D341Med (cell line): ENCODE data around the gene GRAMD1B.

Experiments used
- DNase-seq: peaks from one replicate; pipeline ENCODE4 v3.0.0; 2012; ENCODE audit warnings: low spot score

Gene GRAMD1B

DNA sequence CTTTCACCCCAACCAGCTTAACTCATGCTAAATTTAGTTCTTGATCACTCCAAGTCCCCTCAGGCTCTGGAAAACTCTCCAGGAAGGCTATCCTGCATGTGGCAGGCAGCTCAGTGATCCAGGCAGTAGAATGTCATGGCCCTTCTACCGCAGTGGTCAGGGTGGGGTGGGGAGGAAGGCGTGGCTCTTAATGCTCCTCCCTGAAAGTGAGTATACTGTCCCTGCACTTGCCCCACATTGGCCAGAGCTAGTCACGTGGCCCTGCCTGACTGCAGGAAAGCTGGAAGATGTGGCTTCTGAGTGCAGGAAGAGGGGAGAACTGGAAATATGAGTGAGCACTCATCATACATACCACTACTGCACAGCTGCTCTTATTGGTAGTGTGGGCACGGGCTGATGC lies 102.1 kb downstream of the GRAMD1B start:
- no peak for DNase-seq

DNA sequence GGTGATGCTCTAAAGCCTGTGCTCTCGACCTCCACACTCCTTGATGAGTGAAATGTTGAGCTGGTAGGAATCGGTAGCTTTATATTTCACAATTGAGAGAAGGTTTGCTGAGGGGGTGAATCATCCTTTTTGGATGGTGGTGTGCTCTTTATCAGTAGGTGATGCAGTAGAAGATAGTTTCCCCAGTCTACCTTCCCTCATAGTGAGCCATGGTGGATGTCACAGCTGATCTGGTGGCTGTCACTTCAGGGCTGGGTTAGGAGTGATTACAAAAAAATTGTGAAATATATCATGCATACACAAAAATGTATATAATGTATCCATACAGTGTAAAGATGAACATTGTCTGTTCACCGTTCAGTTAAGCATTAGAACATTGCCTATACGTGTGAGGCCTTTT lies 105.3 kb downstream of the GRAMD1B start:
- no peak for DNase-seq

DNA sequence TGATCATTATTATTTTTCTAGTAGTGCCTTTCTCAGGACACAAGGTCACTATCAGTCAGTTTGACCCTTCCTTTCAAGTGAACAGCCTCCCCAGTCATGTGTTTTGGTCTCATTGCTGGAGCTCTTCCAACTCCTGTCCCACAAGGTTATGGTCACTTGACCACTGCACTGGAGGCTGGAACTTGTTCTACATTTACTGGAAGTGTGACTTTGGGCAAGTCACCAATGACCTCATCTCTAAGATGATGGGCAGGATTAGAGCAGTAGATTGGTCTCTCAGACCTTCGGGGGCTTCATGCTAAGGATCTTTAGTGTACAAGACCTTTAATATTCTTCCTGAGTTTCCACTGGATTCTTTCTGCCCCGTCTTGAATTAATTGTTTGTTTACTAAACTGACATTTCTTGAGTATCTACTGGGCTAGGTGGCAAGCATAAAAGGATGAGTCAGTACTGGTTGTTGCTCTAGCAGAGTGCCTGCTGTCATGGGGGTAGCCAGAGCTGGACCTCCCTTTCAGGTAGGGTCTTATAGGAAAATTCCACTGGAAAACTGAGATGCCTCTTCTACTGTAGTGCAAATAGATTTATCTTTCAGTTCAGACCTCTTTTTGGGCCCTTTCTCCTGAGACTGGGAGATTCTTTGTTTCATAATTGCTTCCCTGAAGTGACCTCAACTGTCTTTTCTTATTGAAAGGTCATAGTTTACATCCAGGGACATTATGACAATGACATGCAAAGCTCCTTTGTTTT lies 106.8 kb downstream of the GRAMD1B start:
- DNase-seq: no peak

DNA sequence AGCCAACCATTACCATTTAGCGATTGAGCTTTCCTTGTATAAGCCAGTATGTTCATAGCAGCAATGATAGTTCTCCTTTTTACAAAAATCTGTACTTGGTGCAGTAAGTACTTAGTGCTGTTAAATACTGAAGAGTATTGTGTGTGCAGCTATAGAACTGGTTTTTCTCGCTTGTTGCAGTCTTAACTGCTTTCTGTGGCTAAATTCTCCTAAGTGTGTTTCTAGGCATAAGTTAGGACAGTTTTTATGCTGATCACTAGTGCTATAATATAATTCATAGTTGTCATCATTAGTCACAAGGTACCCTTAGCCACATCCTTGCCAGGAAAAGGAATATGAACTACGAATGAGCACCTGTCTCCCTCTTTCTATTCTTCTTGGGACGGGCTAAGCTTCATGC lies 107.7 kb downstream of the GRAMD1B start:
- DNase-seq: no peak

DNA sequence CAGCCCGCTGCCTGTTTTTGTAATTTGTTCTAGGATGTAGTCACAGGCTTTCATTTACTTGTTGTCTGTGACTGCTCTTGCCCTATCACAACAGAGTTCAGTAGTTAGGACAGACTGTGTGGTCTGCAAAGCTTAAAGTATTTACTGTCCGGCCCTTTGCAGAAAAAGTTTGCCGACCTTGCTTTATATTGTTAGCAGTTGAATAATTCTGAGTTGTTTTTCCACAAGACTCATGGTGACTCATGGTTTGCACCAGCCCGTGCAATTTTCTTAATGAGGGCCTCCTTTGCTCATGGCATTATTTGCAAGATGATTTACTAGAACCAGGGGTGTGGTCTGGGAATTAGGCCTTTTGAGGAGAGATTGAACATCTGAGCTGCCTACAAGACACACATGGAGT lies 113.7 kb downstream of the GRAMD1B start:
- DNase-seq: no peak

DNA sequence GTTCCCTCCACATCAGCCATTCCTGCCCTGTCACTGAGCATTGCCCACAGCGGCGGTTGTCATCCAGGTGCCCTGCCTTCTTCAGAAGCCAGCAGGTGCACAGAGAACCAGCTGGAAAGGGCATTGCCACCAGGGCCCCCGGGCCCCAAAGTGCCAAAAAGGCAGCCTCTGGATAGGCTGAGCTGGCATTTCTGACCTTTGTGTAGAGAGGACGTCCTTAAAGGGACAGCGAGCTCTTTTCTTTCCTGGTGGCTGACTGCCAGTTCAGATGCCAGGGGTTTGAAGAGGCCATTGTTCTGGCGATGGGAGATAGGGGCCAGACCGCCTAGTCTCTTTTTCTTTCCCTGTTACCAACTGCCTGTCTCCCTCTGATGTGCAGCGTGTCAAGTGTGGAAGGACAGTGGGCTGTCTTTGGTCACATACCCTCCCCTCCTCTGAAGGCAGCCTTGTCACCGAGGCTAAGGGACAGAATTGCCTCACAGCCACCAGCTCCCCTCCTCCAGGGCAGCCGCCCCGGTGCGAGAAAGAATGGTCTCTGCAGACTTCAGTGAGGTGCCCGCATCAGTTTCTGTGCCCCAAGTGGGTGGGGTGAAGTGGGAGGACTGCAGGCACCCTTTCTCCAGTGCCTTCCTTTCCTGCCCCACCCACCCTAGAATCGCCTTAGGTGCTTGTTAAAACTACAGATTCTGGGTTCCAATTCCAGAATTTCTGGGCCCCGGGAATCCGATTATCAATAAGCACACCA lies 114.7 kb downstream of the GRAMD1B start:
- DNase-seq: no peak

DNA sequence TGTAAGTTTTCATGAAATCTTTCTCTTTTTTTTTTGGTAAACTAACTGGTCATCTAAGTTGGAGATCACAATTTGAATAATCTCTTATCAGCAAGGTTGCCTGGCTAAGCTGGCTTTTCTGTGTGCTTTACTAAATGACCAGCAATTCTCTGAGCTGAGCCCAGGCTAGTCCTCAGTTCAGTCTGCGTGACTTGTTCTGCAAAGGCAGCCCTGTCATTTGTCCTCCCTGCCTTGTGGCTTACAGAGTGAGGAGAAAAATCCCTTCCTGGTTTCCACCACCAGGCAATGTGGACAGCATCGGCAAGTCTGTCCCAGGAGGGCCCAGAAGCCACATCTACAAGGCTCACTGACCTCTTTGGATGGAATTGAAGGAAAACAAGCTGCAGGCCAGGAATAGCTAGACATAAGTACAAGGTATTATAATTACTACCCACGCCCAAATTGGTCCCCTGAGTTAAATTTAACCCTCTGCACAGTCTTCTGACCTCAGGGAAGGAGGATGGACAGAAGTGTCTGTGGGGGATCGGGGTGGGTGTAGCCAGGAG lies 115.7 kb downstream of the GRAMD1B start:
- no peak for DNase-seq

DNA sequence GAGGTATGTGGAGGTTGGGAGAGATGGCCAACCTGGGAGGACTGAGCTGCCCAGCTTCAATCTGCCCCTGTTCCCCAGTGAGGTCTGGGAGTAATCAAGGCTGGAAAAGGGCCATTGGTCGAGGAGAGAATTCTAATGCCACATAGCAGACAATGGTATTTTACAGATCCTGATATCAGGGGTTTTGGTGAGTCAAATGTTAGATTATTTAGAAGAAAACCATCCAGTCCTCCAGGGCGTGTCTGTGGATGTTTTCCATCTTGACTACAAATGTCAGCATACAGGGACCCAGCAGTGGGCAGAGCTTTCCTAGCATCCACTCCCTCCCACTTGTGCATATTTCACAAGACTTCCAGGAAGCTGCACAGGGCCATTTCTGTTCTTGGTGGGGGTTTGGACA lies 116.4 kb downstream of the GRAMD1B start:
- no peak for DNase-seq

DNA sequence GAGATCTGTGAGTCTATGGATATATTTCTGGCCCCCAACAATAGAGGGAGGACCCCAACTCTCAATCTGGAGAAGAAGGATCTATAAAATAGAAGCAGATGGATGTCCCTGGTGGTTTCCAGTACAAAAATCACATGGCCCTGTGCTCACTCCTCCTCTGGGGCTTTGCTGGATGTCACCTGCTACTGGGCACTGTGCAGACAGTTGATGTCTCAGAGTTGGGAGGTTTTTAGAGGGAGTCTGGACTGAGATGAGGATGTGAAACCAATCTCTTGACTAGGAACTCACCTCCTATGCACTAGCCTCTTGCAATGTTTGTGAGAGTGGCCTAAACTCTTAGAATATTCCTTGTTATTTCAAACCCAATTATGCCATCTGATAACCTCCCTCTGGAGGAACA lies 117.1 kb downstream of the GRAMD1B start:
- DNase-seq: no peak

DNA sequence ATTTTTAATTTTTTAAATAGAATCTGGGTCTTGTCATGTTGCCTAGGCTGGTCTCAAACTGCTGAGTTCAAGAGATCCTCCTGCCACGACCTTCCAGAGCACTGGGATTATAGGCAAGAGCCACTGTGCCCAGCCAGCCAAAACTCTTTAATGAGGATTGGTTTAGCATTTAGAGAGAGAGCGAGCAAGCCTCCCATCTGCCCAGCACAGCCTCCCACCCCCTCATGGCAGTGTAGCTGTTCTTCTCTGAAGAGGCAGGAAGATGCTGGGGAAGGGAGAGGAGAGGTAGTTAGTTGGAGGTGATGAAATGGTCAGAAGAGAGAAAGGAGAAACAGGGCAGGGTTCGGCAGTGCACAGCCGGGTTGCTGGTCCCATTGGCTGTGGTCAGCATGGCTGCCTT lies 118.7 kb downstream of the GRAMD1B start:
- no peak for DNase-seq

DNA sequence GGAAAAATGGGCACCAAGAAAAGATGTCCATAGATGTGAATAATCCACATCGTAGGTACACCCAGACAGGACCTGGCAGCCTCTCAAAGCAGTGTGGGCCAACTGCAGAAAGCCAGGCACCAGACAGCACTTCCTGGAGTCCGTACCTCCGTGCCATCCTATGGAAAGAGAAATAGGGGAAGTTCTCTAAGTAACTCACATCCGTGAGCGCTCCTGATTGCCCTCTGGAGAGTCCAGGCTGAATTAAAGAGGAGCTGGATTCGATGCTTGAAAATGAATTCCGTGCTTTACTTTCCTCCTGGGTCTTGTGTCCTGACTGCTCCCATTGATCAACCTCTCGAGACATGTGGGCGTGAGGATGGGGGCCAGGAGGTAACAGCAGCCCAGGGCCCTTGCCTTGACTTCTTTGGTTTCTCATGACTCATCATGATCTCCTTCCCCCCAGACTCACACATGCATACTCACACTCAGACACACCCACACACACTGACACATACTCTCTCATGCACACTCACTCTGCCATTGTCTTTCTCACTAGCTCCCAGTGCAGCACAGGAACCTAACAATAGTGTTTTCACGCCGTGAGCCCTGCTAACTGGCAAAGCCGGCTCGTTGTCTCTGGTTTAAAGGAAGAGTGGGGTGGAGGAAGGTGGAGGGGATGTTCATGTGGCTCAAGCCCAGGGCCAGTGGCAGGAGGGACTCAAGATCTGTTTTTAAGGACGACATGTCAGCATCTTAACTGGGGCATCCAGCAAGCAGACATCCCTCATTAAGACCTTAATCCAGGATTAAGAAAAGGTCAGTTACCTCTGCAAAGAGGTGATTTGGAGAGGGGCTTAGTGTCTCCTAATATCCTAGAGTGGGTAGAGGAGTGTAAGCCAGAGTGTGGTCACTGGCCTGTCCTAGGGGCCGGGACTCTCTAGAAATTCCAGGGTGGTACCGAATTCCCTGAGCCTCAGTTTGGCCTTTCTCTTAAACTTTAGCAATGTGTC lies 120.2 kb downstream of the GRAMD1B start:
- DNase-seq: no peak

DNA sequence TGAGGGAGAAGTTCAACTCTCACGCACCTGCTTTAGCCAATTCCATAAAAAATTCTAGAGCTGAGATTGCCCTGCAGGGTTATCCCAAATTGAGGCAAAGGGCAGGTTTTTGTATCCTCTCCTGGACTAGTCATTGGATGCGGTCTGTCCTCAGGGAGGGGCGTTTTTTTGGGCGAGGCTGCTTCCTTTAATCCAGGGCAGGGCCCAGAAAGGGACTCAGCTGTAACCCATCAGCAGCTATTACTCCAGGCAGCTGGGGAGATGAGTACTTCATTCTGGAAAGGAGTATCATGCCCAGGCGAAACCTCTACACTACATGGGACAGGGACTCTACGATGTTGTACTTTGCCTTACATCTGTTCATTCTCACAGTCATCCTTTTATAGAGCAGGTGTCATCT lies 121.0 kb downstream of the GRAMD1B start:
- DNase-seq: no peak

DNA sequence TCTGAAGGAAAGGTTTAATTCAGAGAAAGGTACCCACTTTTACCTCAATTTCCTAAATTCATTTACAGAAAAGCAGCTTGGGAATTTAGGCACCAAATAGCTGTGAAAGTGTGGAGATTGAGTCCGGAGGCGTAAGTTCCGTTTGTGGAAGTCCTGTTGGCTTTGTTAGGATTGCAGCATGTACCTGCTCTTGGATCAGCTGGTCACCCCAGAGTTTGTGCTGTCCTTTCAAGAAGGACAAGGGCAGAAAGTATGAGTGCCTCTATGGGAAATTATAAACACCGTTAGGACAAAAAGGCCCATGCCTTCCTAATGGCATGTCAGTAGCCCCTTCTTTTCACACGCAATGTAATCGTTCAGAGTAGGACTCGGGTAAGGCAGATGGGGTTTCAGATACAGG lies 126.6 kb downstream of the GRAMD1B start:
- no peak for DNase-seq

DNA sequence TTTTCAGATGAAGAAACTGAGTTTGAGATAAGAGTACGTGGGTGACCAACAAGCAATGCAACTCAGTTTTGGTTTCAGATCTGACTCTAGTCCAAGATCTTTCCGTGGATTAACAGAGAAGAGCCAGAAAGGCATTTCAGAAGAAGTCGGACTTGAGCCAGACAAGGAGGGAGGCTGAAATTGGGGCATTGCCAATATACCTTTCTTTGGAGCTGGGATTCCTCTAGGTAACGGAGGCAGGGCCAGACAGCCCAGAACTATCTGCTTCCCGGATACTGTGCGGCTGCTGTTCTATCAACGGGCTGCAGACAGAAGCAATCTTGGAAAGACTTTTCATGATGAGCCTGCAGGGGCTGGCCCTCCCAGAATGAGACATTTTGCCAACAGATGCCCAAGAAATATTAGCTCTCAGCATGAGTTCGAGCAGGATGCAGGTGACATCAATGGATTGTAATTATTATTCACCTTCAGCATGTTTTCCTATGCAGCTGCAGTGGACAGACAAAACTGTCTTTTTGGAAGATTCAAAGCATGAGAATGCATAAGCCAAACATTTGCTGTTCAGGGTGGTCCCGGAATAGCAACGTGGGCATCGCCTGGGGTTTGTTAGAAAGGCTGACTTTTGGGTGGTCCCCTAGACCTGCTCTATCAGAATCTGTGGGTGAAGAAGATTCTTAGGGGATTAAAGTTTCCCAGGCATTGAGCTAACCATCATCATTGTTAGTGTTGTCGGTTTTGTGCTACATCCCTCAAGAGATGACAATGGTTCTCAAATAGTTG lies 128.7 kb downstream of the GRAMD1B start:
- no peak for DNase-seq

DNA sequence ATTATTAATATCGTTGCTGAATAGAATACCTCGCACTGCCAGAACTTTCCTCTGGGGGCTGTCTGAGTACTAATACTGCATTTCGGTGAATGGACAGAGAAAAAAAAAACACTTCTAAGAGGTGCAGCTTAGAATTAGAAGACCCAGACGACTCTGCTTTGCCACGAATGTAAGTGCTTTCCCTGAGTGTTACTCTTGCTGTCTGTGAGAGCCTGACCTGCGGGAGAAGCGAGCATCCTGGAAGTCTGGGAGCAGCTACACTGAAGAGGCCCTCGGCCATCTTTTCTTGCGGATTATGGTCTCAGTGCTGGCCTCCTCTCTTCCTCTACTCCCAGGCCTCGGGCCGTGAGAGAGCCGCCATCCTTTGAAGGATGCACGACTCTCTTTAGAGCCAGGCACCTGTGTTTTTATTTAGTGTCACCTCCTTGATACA lies 129.5 kb downstream of the GRAMD1B start:
- no peak for DNase-seq

DNA sequence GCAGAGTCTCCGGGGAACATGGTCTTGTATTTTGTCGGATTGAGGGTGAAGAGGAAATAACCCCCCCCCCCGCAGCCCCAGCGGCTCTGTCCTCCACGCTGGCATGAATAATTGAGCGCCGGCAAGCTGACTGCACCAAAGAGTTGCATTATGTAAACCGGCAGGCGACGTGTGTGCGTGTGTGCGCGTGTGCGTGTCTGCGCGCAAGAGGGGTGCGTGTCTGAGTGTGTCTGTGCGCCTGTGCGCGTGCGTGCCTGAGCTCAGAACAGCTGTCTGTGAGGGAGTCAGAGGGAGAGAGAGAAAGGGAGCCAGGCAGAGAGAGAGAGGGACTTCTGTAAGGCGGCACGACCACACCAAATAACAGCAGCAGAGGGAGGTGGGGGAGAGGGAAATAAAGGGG lies 129.9 kb downstream of the GRAMD1B start:
- no peak for DNase-seq

DNA sequence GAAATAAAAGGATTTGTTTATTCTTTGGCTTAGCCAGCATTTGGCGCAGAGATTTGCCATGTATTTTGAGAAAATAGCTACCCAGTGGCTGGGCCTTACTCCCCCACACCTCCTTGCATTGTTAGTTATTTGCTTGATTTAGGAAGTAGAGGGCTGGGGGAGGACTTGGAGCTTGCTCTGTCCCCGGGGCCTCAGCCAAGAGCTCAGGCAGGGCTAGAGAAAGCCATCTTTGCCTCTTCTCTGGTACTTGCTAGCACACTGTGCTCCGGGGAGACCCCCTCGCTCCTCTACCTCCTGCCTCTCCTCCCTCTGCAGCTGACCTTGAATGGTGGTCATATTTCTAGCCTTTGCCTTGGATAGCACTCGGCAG lies 131.3 kb downstream of the GRAMD1B start:
- DNase-seq: no peak

DNA sequence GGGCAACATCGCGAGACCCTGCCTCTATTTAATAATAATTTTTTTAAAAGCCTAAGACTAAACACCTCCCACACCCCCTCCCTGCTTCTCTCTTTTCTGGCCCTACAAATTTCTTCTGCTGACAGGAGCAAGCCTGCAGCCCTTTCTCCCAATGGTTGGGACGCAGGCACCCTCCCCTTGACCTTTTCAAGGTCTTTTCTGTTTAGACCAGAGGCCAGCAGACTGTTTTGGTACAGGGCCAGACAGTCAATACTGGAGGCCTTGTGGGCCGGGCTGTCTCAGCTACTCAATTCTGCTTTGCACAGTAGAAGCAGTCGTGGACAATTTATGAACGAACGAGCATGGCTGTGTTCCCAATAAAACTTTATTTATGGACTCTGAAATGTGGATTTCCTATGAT lies 132.1 kb downstream of the GRAMD1B start:
- no peak for DNase-seq

DNA sequence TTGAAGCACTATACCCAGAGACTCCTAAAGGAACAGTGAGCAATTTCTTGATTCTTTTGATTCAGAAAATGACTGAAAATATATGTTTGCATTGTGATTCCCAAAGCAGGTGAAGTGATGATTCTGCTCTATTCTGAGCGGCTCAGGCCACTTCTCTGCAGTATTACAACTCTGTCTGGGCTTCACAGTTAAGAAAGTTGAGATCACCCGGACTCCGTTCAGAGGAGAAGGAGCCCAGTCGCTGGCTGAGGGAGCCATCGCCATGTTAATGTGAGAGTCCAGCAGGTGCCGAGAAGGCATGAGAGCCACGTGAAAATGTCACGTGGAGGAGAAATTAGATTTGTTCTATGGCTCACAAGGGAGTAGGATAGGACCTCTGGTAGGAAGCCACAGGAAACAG lies 132.8 kb downstream of the GRAMD1B start:
- DNase-seq: no peak

DNA sequence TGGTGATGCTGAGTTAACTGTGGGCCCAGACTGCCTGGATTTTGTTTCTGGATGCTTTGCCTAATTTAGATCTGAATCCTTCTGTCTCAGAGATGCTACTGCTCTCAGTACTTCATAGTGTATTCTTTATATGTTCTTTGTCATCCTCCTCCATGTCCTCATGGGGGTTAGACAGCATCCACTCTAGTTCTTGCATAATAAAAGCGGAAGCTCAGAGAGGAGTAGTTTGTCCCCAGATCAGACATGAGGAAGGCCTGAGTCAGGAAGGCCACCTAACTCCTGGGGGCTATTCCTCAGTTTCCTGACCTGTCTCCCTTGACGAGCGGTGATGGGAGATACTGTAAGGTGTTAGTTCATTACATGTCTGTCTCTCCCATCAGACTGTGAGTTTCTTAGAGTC lies 134.2 kb downstream of the GRAMD1B start:
- DNase-seq: no peak

DNA sequence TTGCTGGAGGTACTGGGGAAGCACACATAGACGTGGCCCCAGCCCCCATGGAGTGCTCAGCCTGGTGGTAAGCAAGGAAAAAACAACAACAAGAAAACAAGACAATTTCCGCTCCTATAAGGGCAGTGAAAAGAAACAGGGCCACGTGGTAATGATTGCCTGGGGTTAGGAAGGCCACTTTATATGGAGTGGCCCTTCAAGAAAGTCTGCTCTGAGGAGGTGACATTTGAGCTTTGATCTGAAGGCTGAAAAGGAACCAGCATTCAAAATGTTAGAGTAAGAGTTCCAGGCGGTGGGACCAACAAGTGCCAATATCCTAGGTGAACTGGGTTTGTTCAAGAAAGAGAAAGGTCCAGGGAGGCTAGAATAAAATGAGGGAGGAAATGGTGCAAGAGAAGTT lies 136.8 kb downstream of the GRAMD1B start:
- no peak for DNase-seq

DNA sequence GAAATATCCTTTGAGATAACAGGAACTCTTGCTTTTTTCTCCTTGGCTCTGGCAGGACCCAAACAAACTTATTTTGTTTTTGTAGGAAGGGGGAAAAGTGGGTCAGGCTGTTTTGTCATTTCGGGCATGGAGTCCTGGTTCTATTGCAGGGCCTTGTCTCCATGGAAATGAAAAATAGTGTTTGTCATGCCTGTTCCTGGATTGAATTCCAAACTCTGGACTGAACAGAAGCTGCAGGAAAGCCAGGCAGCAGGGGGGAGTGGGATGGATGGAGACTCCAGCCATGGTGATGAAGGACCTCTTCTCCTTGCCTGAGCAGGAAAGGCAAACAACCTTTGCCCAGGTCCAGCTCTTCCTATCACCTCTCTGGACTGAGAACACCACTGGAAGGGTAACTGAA lies 137.4 kb downstream of the GRAMD1B start:
- no peak for DNase-seq
